ENCODE measurements around the gene COL15A1. TPM values are rescaled to one million over a fixed set of nuclear protein-coding genes. Genes with fewer than 3 reads are reported as not detected.
A peak's percentile ranks its signal among the peaks of the same experiment; 100 is the strongest.

The COL15A1 gene
- total RNA-seq, 4 donors from 2014 or later: 1.4 to 16.5 (median 5.6) TPM

GRCh38 chr9:98980291-98980690 is 36.6 kb downstream of the COL15A1 start:
- DNase-seq: no peak

GRCh38 chr9:98983295-98984268 is 39.9 kb downstream of the COL15A1 start:
- Histone ChIP-seq H3K27ac (no peak overlapping the region), H3K27me3 (no peaks in the 10 kb centered on the region), H3K36me3 (no peaks in the 10 kb centered on the region), H3K4me1 (no peaks in the 10 kb centered on the region), H3K4me3 (no peak overlapping the region), H3K9me3 (no peaks in the 10 kb centered on the region)
- TF ChIP-seq POLR2A (IDR thresholded peaks at IDR 0.05): no peak
- no peak for TF ChIP-seq CTCF (IDR thresholded peaks at IDR 0.05)
- DNase-seq: no peak

More at GRCh38 chr9:98980291-98980690, 36.6 kb downstream of the COL15A1 start:
- no peak for TF ChIP-seq POLR2A (IDR thresholded peaks at IDR 0.05)
- no peak for TF ChIP-seq CTCF (IDR thresholded peaks at IDR 0.05)
- Histone ChIP-seq H3K27ac (no peak overlapping the region), H3K9me3 (no peaks in the 10 kb centered on the region), H3K36me3 (no peaks in the 10 kb centered on the region), H3K4me1 (peaks cover 0 to 3% (median under 1%) of the 10 kb centered on the region in 4 donors), H3K27me3 (no peaks in the 10 kb centered on the region), H3K4me3 (no peak overlapping the region)

- Histone ChIP-seq H3K4me1 (no peaks in the 10 kb centered on the region), H3K27ac (no peak overlapping the region), H3K4me3 (no peak overlapping the region), H3K27me3 (no peaks in the 10 kb centered on the region), H3K36me3 (no peaks in the 10 kb centered on the region), H3K9me3 (no peaks in the 10 kb centered on the region)
- DNase-seq: no peak
- TF ChIP-seq POLR2A (IDR thresholded peaks at IDR 0.05) (no peak), CTCF (IDR thresholded peaks at IDR 0.05) (no peak)
These were observed 41.9 kb downstream of the COL15A1 start for GRCh38 chr9:98985596-98985995.

GRCh38 chr9:98986866-98987651 is 43.4 kb downstream of the COL15A1 start:
- no peaks in the 10 kb centered on the region for H3K27me3 ChIP-seq
- H3K9me3 ChIP-seq: no peaks in the 10 kb centered on the region
- no peaks in the 10 kb centered on the region for H3K36me3 ChIP-seq
- no peak for DNase-seq
- peak overlapping the region in 1 of 4 donors; percentile 18 for H3K27ac ChIP-seq
- no peak for TF ChIP-seq POLR2A (IDR thresholded peaks at IDR 0.05)
- no peak overlapping the region for H3K4me3 ChIP-seq
- H3K4me1 ChIP-seq: no peaks in the 10 kb centered on the region

- DNase-seq: peak in 1 of 3 donors; percentile 57
- no peaks in the 10 kb centered on the region for H3K9me3 ChIP-seq
- no peak overlapping the region for H3K4me3 ChIP-seq
- peaks cover 0 to 8% (median 7%) of the 10 kb centered on the region in 4 donors for H3K4me1 ChIP-seq
- TF ChIP-seq CTCF (IDR thresholded peaks at IDR 0.05): no peak
- no peaks in the 10 kb centered on the region for H3K36me3 ChIP-seq
- H3K27me3 ChIP-seq: no peaks in the 10 kb centered on the region
- H3K27ac ChIP-seq: peak overlapping the region in 2 of 4 donors; percentile 45 to 53
These were observed 45.6 kb downstream of the COL15A1 start for GRCh38 chr9:98989036-98990000.

Measured in Peyer's patch (tissue), 4 donors.